Amniotic epithelial cell (primary cell): Measurements from ENCODE around the gene SNX21.

Experiments
- DNase-seq: peaks from one replicate; pipeline ENCODE4 v3.0.0-alpha.2; 2010; ENCODE audit warnings: low read depth

Gene SNX21

GRCh38 chr20:45880988-45881788 lies 47.6 kb downstream of the SNX21 start, which contains the start of gene ZSWIM1:
Gene ZSWIM1, plus strand, starts transcription at chr20:45881227. Its CDS starts 1,366 bp downstream, at chr20:45882593.
- DNase-seq, result peak; percentile 98

DNA sequence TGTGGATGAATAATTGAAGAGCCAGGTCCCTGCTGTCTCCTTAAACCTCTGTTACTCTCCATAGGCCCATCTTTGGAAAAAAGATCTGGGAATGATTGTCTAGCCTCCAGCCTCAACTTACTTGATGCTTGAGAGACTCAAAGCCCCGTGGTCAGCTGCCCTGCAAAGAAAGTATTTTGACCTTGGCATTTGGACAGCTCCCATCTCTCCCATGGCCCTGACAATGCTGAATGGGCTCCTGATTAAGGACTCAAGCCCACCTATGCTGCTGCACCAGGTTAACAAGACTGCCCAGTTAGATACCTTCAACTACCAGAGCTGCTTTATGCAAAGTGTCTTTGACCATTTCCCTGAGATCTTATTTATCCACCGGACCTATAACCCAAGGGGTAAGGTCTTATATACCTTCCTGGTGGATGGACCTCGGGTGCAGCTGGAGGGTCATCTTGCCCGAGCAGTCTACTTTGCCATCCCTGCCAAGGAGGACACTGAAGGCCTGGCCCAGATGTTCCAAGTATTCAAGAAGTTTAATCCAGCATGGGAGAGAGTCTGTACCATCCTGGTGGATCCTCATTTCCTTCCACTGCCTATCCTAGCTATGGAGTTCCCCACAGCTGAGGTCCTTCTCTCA lies 49.0 kb downstream of the SNX21 start:
- no peak for DNase-seq

- no peak for DNase-seq
Observed at GRCh38 chr20:45883100-45883469, 49.5 kb downstream of the SNX21 start.

GRCh38 chr20:45886590-45887345 lies 53.2 kb downstream of the SNX21 start:
- no peak for DNase-seq

GRCh38 chr20:45887346-45887715 lies 53.7 kb downstream of the SNX21 start, which contains the start of gene SPATA25:
Gene SPATA25, minus strand, starts transcription at chr20:45887622. Its CDS starts 32 bp downstream, at chr20:45887590.
- DNase-seq, result no peak

DNA sequence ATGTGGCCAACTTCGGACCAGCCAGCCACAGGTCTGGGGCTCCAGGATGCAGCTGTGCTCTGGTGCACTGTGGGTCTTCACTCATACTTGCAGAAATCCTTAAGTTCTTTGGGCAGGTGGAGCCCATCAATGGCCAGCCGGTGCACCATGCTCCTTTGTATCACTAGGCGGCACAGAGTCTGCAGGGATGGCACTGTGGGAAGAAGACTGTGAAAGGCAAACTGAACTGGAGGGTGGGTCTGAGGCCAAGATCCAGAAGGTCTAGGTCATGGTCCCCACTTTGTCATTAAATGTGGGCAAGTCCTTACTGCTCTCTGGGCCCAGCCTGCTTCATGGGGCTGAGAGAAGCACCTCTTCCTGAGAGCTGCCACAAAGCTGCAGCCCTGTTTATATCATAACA lies 55.1 kb downstream of the SNX21 start:
- DNase-seq, result no peak

GRCh38 chr20:45890077-45890984 lies 56.7 kb downstream of the SNX21 start:
- DNase-seq, result peak; percentile 79

DNA sequence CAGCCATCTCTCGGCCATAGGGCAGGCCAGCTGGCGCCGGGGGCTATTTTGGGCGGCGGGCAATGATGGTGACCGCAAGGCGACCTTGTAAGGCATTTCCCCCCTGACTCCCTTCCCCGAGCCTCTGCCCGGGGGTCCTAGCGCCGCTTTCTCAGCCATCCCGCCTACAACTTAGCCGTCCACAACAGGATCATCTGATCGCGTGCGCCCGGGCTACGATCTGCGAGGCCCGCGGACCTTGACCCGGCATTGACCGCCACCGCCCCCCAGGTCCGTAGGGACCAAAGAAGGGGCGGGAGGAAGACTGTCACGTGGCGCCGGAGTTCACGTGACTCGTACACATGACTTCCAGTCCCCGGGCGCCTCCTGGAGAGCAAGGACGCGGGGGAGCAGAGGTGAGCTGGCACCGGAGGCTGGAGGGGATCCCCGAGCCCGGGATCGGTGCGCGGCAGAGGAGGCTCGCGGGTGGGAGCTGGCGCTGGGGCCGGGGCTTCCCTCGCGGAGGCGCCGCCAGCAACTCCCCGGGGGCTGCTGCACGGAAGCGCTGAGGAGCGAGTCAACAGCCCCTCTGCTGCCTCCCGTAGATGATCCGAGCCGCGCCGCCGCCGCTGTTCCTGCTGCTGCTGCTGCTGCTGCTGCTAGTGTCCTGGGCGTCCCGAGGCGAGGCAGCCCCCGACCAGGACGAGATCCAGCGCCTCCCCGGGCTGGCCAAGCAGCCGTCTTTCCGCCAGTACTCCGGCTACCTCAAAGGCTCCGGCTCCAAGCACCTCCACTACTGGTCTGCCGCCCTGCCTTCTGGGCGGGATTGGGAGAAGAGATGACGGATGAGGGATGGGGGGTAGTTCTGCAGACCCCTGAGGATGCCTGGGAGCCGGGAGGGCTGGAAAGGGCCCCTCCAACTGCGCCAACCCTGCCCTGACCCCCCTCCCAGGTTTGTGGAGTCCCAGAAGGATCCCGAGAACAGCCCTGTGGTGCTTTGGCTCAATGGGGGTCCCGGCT lies 57.7 kb downstream of the SNX21 start, which contains the start of the genes CTSA and NEURL2:
CTSA (plus strand) TSS at position 351 of the 999 bp plus-strand sequence; CDS start at position 585, 234 bp downstream.
NEURL2 (minus strand) TSS at position 224 of the 999 bp plus-strand sequence; CDS start at position 7, 217 bp downstream.
- DNase-seq, result peak; percentile 89

DNA sequence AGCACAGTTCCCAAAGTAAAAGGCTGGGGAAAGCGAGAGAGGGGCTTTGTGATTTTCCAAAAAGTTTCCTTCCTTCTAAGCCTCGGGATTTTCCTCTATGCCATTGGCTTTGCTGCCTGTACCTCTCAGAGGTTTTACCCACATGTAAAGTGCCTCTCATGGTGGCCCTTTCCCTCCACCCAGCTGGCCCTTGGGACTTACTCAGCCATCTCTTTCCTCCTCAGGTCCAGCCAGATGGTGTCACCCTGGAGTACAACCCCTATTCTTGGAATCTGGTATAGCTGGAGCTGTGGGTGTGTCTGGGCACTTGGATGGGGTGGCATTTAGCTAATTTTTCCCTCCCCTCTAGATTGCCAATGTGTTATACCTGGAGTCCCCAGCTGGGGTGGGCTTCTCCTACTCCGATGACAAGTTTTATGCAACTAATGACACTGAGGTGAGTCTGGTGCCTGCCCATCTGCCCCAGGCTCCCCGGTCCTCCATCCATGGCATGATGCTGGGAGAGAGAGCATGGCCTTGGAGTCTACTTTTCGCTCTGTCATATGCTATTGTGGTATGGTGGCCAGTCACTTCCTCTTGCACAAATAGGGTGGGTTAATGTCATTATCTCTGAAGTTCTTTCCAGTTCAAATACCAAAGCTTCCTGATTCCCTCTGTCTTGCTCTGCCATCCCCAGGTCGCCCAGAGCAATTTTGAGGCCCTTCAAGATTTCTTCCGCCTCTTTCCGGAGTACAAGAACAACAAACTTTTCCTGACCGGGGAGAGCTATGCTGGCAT lies 58.6 kb downstream of the SNX21 start:
- DNase-seq, result no peak
